SK-N-MC (cell line): ENCODE measurements around the gene NFIB.

Source experiments
- EZH2 ChIP-seq: fragments of 200-600 bp; sonication (generic); IDR thresholded peaks from one replicate; pipeline ENCODE4 v1.6.1; 2017; ENCODE audit warnings: antibody characterized with exemption
- FOXP2 ChIP-seq: optimal IDR thresholded peaks from 2 replicates; pipeline ENCODE3; 2011; ENCODE audit warnings: mild to moderate bottlenecking, moderate library complexity; ENCODE audit not compliant: insufficient read depth; ENCODE audit errors: extremely low read length, control extremely low read depth
- POLR2AphosphoS5 ChIP-seq: IDR thresholded peaks from 2 replicates; pipeline ENCODE4 v1.6.1; 2012; ENCODE audit warnings: mild to moderate bottlenecking, low read depth, low read length, borderline replicate concordance

DNA sequence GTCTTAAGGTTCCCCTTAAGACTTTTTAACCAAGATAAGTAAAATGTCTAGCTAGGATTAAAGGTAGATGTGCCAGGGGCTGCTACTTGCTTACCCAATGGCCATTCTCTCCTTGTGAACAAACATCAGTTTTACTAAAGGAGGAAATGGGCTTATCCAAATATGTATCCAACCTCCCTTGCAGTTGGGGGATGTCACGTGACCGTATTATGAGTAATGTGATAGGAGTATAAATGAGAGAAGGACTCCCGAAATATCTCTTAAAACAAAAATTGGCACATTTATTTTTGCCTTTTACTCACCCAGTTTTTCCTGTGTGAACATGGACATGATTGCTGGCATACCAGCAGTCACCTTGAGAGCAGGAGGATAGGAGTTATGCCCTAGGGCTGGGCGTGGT is 247.9 kb downstream of the NFIB start:
- TF ChIP-seq EZH2 (no peak), POLR2AphosphoS5 (no peak), FOXP2 (no peak)
